NCI-H2029 (cell line): ENCODE measurements around the gene NAB2.
"Not testable (repeated sequence)": the region's sequence is repeated elsewhere in the genome, so short reads cannot be mapped to it uniquely, and the experiment has no call there.

Source experiments
- DNase-seq: peaks from one replicate; lab custom pipeline; 2025; lab: John Stamatoyannopoulos, UW

Gene NAB2

DNA sequence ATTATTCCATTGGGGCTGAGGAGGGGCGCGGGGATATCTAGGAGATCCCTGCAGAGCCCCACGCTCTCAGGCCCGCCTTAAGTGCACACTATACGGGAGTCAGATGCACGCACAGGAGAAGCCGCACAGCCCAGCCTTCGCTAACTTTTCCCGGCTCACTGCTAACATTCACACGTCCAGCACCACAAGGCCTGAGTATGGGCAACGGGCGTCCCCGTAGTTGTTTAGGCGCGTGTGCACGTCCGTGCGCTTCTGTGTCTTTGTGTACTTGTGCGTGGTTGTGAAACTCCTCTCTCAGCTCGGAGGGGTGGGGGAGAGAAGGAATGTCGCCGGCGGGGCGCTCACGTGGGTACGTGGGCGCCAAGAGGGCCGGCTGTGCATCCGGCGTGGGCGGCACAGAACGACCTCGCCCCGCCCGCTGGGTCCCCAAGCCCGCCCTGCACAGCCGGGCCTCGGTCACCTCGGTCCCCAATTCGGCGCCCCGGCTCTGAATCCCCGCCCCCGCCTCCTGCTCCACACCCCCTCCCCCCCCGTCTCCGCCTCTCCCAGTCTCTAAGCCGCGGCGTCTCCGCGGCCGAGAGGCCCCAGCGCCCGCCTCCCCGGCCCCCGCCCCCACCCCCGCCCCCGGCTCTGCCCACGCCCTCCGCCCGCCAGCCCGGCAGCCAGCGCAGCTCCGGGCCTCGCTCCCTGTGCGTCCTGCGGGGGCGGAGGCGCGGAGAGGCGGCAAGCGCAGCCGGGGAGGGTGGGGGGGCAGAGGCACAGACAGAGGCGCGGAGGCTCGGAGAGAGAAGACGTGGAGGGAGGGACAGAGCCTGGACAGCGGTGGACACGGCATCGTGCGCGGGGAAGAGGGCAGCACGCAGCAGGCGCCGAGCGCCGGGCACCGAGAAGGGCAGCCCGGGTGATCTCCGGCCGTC lies at the start of gene NAB2:
TSS of gene NAB2 (plus strand) at position 761 of the 917 bp plus-strand sequence. CDS start 158 bp downstream, outside the sequence.
- peak; percentile 56 for DNase-seq

DNA sequence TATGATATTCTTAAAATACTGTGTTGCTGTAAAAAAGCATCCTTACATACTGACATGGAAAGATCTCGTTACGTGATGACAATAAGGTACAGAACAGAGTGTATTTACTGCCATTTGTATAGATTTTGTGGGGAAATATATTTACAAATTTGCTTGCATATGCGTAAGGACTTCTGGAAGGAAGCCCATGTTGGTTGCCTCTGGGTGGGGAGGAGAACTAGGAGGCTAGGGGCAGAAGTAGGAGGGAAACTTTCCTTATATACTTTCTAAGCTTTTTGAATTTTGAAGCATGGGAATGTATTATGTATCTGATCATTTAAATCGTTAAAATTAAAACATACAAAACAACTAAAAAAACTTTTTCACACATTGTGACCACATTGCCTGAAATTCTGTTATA lies 48.7 kb upstream of the NAB2 start:
- no peak for DNase-seq

- DNase-seq: no peak
Observed at GRCh38 chr12:57040750-57041149, 48.2 kb upstream of the NAB2 start.

DNA sequence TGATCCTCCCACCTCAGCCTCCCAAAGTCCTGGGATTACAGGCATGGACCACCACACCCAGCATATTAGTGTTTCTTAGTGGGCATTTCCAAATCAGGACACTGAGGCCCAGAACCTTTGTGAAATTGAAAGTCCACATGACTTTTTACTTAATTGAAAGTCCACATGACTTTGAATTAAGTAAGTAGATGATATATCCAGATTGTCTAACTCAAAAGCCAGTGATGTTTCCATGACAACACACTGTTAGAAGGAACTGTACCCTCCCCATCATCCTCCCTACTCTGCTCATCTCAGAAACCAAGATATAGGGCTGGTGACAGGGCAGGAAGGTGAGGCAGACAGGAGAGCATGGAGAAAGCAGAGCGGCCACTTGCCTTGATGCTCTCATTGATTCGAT lies 46.2 kb upstream of the NAB2 start:
- no peak for DNase-seq

DNA sequence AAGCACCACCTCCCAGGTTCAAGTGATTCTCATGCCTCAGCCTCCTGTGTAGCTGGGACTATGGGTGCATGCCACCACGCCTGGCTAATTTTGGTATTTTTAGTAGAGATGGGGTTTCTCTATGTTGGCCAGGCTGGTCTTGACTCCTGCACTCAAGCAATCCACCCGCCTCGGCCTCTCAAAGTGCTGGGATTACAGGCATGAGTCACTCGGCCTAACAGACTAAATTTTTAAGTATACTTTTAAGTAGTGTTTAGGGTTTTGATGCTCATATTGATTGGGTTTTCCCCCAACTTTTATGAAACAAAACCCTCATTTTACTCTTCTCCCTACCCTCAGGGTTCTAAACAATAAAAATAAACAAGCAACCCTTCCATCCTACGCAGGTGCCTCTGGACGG lies 44.4 kb upstream of the NAB2 start:
- no peak for DNase-seq

DNA sequence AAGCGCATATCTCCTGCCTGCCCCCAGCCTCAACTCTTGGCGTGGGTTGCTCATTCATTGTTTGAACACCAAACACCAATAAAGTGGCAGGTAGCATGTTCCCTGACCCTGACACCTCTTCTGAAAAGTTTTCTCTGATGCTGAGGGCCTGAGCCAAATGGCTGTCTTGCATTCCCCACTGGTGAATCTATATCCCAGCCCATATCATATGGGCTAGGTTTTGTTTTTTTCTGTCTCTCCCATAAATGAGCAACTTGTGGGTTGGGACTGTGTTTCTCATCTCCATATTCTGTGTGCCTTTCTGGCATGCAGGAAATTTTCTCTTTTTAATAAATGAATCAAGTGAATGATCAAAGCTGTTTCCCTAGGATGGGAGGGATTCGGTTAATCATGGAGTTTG lies 44.0 kb upstream of the NAB2 start:
- no peak for DNase-seq

GRCh38 chr12:57046086-57046791 lies 42.7 kb upstream of the NAB2 start:
- no peak for DNase-seq

DNA sequence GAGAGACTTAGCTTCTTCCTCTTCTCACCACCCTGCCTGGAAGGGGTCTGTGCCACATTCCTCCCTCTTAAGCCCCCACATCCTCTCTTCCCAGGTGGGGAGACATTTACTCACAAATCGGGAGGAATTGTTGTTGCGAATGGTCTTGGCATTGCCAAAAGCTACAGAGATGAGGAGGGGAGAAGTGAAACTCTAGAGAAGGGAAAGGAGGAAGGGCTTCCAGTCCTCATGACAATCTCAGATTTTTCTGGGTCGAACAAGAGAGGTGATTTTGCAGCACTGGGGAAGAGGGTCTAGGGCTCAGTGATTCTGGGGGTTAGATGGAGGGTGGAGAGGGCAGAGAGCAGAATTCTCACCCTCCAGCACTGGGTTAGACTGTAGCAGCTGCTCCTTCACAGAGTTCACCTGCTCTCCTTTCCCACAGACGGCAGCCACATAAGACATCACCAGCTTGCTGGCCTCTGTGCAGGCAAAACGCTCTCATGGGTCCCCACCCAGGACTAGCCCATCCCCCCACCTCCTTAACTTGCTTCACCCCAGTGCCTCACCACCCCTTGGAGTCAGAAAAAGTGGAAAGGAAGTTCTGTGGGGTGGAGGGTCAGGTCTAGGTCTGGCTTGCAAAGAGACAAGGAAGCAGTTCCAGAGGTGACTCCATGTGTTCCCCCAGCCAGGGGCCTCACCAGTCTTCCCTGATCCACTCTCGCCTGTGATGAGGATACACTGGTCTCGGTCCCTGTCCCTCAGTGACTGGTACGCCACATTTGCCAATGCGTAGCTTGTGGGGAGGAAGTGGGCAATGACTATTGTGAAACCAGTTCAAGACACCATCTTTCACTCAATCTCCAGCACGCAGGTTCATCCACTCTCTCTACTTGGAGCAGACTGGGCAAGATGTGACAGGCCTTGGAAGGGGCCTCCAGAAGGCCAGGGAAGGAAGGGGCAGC lies 41.7 kb upstream of the NAB2 start:
- DNase-seq: no peak

- DNase-seq: no peak
Observed at GRCh38 chr12:57047981-57048380, 40.9 kb upstream of the NAB2 start.

DNA sequence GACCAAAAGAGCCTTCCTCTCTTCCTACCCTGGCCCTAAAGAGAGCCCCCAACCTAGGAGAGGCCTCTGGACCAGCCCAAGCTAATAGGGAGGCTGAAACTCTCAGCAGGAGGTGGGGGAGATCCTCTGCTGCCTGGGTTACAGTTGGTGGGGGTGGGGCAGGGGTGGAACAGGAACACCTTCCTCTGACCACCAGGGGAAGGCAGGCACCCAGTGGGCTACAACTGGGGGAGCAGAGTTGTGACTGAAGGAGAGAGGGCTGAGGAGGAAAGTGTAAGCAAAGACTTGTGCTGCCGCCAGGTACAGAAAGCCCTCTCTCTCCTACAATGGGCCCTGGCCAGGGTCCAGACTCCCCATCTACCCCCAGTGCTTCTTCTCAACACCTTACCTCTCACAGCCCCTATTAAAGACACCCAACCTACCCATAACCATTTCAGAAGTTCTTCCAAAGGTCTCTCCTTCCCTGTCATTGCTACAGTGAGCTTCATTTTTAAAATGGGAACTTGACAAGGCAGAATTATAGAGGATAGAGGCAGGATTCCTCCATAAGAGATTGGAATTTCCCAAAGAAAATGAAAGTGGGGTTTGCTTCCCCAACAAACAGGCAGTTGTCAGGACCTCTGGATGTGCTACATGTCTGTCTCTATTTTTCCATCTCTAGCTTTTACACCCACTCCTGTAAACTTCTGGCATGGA lies 40.3 kb upstream of the NAB2 start:
- no peak for DNase-seq

GRCh38 chr12:57049119-57049446 lies 39.8 kb upstream of the NAB2 start:
- no peak for DNase-seq

GRCh38 chr12:57049890-57050289 lies 39.0 kb upstream of the NAB2 start, which contains the start of gene MYO1A:
TSS of gene MYO1A (minus strand) at chr12:57050129. CDS start at chr12:57048323, 1,806 bp downstream.
- DNase-seq: no peak

DNA sequence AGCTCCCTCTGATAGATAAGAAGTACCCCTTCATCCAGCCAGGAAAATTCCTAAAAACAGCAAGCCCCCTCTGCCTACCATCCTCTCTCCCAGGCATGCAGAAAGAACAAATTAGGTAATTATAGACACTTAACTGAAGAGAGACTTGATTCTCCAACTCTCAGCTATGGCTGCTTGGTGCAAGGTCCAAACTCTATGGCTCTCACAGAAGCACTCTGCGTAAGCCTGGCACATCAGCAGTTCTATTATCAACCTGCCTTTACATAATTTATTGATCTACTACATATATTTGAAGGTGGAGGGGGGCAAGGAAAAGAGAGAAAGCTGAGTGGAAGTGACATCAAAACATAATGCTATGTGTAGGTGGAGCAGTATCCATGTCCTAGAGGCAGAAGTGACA lies 37.9 kb upstream of the NAB2 start:
- no peak for DNase-seq

- DNase-seq: not testable (repeated sequence)
Observed at GRCh38 chr12:57053146-57053545, 35.8 kb upstream of the NAB2 start.

- not testable (repeated sequence) for DNase-seq
Observed at GRCh38 chr12:57053901-57054300, 35.0 kb upstream of the NAB2 start.

DNA sequence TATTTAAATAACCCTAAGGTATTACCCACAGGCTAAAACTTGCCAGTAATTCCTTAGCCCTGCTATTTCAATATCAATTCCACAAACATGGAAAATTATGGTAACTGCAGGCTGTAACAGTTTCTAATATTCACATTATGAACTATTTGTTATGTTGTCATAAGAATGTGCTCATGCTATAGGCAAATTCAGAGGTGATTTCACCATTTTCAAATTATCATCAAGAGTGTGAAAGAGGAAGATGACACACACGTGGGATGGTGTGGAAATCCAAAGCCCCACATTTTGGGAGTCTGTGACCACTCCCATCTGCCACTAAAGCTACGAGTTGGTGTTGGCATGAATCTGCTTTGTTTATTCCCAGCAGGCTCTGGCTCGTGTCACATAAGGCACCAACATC lies 33.1 kb upstream of the NAB2 start:
- DNase-seq: no peak

GRCh38 chr12:57057067-57057751 lies 31.7 kb upstream of the NAB2 start:
- DNase-seq: no peak

- no peak for DNase-seq
Observed at GRCh38 chr12:57058454-57058853, 30.5 kb upstream of the NAB2 start.

- DNase-seq: no peak
Observed at GRCh38 chr12:57063991-57064685, 24.8 kb upstream of the NAB2 start.

GRCh38 chr12:57066245-57066644 lies 22.7 kb upstream of the NAB2 start:
- DNase-seq: no peak
